Measurements from ENCODE around the gene RPL31.

The RPL31 gene

DNA sequence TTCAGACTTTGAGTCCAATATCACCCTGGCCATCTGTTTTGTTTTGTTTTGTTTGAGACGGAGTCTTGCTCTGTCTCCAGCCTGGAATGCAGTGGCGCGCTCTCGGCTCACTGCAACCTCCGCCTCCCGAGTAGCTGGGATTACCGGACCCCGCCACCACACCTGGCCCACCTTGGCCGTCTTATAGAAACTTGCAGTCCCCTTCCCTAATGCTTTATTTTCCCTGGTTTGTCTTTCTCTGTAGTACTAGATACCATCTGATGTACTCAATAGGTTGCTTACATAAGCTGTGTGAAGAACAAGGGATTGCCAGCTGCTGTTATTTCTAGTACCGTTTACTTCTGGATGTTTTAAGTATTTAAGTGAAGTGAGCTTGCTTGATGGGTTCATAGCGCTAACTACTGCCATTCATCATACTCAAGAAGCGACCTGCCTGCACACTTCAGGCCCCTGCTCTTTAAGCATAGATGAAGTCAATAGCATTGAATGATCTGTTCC, 1.2 kb downstream of the RPL31 start:
- peaks cover 44% of the 10 kb centered on the region for H3K36me3 ChIP-seq (ENCODE audit: low read length)
- peak overlapping the region; percentile 59; the same call in 1 of the 2 replicates for H3K27ac ChIP-seq (ENCODE audit: low read depth, low read length)
- TF ChIP-seq, protein P1, sequence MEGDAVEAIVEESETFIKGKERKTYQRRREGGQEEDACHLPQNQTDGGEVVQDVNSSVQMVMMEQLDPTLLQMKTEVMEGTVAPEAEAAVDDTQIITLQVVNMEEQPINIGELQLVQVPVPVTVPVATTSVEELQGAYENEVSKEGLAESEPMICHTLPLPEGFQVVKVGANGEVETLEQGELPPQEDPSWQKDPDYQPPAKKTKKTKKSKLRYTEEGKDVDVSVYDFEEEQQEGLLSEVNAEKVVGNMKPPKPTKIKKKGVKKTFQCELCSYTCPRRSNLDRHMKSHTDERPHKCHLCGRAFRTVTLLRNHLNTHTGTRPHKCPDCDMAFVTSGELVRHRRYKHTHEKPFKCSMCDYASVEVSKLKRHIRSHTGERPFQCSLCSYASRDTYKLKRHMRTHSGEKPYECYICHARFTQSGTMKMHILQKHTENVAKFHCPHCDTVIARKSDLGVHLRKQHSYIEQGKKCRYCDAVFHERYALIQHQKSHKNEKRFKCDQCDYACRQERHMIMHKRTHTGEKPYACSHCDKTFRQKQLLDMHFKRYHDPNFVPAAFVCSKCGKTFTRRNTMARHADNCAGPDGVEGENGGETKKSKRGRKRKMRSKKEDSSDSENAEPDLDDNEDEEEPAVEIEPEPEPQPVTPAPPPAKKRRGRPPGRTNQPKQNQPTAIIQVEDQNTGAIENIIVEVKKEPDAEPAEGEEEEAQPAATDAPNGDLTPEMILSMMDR (IDR thresholded peaks at IDR 0.05; ENCODE audit: insufficient read depth, low read length, poor library complexity, severe bottlenecking), result no peak
- no peak for TF ChIP-seq EZH2phosphoT487 (conservative IDR thresholded peaks at IDR 0.05; ENCODE audit: low read length)
- no peaks in the 10 kb centered on the region for H3K9me3 ChIP-seq (ENCODE audit: insufficient read depth, low read length)
- peaks cover 15% of the 10 kb centered on the region for H3F3A ChIP-seq (ENCODE audit: insufficient read depth)
- no peaks in the 10 kb centered on the region for H3K27me3 ChIP-seq (ENCODE audit: low read length)
- H2AFZ ChIP-seq (ENCODE audit: low read depth, low read length, severe bottlenecking), result no peak overlapping the region
- H3K4me3 ChIP-seq (ENCODE audit: insufficient read depth, low read length, poor library complexity, severe bottlenecking), result peak overlapping the region; percentile 84
- no peaks in the 10 kb centered on the region; the same call in 1 of the 2 replicates for H4K20me1 ChIP-seq (ENCODE audit: low read depth, low read length)
- H3K4me2 ChIP-seq (ENCODE audit: low read depth, low read length, poor library complexity, severe bottlenecking), result peak overlapping the region; percentile 61
- peaks cover 25% of the 10 kb centered on the region for H3K79me2 ChIP-seq (ENCODE audit: insufficient read depth, low read length)
- peak overlapping the region; percentile 76 for H3K9ac ChIP-seq (ENCODE audit: low read length)
- H3K9me2 ChIP-seq (replicated peaks; ENCODE audit: insufficient read depth, low read length), result no peaks in the 10 kb centered on the region

DNA sequence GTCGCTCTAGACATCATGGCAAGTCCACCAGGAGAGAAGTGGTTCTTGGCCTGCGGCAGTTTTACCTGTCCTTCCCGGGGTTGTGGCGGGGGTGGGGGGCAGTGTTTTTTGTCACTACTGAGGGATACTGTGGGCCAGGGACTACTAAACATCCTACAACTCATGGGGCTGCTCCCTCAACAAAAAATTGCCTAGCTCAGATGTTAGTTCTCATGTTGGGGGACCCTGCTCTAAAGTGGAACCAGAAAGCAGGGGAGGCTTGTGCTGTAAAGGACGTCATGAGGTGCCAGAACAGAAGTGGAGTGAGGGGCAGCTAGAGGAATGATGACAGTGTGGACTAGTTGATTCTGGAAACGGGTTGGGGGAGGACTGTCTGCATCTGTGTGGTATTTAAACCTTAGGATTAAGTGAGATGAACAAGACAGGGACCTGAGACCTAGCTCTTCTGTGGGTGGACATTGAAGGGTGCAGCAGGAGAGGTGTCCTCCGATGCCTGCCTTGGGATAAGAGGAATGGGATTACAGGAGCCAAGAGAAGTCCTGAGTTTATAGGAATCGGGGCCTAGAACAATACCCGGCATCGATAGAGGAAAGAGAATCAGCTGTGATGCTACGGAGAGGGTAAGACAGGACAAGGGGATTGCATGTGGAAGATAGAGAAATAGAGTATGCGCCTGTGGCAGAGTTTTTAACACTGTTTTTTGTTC, 2.7 kb downstream of the RPL31 start:
- H3K9ac ChIP-seq (ENCODE audit: low read length), result no peak overlapping the region
- no peak overlapping the region for H3K27ac ChIP-seq (ENCODE audit: low read depth, low read length)
- no peak overlapping the region for H3K4me3 ChIP-seq (ENCODE audit: insufficient read depth, low read length, poor library complexity, severe bottlenecking)

DNA sequence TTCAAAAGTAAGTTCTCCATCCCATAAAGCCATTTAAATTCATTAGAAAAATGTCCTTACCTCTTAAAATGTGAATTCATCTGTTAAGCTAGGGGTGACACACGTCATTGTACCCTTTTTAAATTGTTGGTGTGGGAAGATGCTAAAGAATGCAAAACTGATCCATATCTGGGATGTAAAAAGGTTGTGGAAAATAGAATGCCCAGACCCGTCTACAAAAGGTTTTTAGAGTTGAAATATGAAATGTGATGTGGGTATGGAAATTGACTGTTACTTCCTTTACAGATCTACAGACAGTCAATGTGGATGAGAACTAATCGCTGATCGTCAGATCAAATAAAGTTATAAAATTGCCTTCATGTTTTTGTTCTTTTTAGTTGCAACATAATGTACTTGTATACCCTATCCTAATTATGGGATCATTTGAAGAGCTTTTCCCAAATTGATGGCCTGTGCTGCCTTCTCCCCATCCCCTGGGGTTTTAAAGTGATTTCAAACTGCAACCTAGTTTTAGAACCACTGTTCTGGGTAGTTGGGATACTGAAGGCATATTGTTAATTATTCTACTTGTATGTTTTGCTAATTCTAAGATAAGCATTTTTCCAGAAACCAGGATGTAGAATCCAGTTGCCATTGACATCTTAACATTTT, 4.1 kb downstream of the RPL31 start:
- Histone ChIP-seq H3K4me3 (ENCODE audit: insufficient read depth, low read length, poor library complexity, severe bottlenecking) (no peak overlapping the region), H3K9me3 (ENCODE audit: insufficient read depth, low read length) (no peaks in the 10 kb centered on the region), H3K79me2 (ENCODE audit: insufficient read depth, low read length) (peaks cover 25% of the 10 kb centered on the region), H3K36me3 (ENCODE audit: low read length) (peaks cover 46% of the 10 kb centered on the region), H3K27me3 (ENCODE audit: low read length) (no peaks in the 10 kb centered on the region), H3K4me2 (ENCODE audit: low read depth, low read length, poor library complexity, severe bottlenecking) (no peak overlapping the region), H3K9me2 (replicated peaks; ENCODE audit: insufficient read depth, low read length) (no peaks in the 10 kb centered on the region), H4K20me1 (ENCODE audit: low read depth, low read length) (no peaks in the 10 kb centered on the region; the same call in 1 of the 2 replicates), H2AFZ (ENCODE audit: low read depth, low read length, severe bottlenecking) (no peak overlapping the region), H3F3A (ENCODE audit: insufficient read depth) (peaks cover 19% of the 10 kb centered on the region), H3K27ac (ENCODE audit: low read depth, low read length) (no peak overlapping the region), H3K9ac (ENCODE audit: low read length) (no peak overlapping the region)
- TF ChIP-seq, protein P1 (IDR thresholded peaks at IDR 0.05; ENCODE audit: insufficient read depth, low read length, poor library complexity, severe bottlenecking), result no peak
- no peak for TF ChIP-seq EZH2phosphoT487 (conservative IDR thresholded peaks at IDR 0.05; ENCODE audit: low read length)

More for the DNA sequence above, 2.7 kb downstream of the RPL31 start:
- Histone ChIP-seq H3K27me3 (ENCODE audit: low read length) (no peaks in the 10 kb centered on the region), H3F3A (ENCODE audit: insufficient read depth) (peaks cover 15% of the 10 kb centered on the region), H3K9me2 (replicated peaks; ENCODE audit: insufficient read depth, low read length) (no peaks in the 10 kb centered on the region), H3K4me2 (ENCODE audit: low read depth, low read length, poor library complexity, severe bottlenecking) (no peak overlapping the region), H3K79me2 (ENCODE audit: insufficient read depth, low read length) (peaks cover 25% of the 10 kb centered on the region), H3K9me3 (ENCODE audit: insufficient read depth, low read length) (no peaks in the 10 kb centered on the region), H2AFZ (ENCODE audit: low read depth, low read length, severe bottlenecking) (no peak overlapping the region), H3K36me3 (ENCODE audit: low read length) (peaks cover 44% of the 10 kb centered on the region), H4K20me1 (ENCODE audit: low read depth, low read length) (no peaks in the 10 kb centered on the region; the same call in 1 of the 2 replicates)
- TF ChIP-seq EZH2phosphoT487 (conservative IDR thresholded peaks at IDR 0.05; ENCODE audit: low read length), result no peak
- TF ChIP-seq, protein P1 (IDR thresholded peaks at IDR 0.05; ENCODE audit: insufficient read depth, low read length, poor library complexity, severe bottlenecking), result no peak

Measured in SU-DHL-6 (cell line).